Left hindlimb (tissue), 1 donor: ENCODE data around the gene SYNJ2.
A peak's percentile ranks its signal among the peaks of the same experiment; 100 is the strongest.

Experiments used
- DNase-seq: peaks from one replicate; pipeline ENCODE4 v3.0.0-alpha.2; 2018

The SYNJ2 gene

DNA sequence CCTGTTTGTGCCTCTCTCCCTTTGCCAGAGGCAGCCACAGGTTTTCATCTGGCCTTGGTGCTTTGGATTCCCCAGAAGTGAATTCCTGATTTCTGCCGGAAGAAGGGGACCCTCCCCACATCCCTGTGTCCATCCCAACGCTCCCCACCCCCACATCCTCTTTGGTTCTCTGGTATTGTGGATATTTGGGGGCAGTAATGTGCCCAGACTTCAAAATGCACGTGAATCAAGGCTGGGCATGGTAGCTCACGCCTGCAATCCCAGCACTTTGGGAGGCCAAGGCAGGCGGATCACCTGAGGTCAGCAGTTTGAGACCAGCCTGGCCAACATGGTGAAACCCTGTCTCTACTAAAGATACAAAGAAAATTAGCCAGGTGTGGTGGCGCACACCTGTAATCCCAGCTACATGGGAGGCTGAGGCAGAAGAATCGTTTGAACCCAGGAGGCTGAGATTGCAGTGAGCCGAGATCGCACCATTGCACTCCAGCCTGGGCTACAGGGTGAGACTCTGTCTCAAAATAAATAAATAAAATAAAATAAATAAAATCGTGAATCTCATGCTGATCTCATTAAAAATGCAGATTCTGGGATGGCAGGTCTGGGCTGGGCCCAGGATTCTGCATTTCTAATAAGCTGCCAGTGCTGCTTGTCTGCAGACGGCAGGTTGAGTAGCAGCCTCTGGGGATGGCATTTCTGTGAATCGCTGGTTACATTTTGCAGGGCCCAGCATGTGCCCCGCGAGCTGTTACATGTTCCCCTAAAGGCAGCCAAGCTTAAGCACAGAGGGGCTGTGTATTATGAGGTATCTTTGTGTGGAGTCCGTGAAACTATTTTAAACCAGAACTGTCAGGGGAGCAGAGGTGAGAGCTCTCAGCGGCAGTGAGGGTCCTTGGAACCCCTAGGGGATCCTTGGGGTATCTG, 49.0 kb downstream of the SYNJ2 start:
- no peak for DNase-seq

DNA sequence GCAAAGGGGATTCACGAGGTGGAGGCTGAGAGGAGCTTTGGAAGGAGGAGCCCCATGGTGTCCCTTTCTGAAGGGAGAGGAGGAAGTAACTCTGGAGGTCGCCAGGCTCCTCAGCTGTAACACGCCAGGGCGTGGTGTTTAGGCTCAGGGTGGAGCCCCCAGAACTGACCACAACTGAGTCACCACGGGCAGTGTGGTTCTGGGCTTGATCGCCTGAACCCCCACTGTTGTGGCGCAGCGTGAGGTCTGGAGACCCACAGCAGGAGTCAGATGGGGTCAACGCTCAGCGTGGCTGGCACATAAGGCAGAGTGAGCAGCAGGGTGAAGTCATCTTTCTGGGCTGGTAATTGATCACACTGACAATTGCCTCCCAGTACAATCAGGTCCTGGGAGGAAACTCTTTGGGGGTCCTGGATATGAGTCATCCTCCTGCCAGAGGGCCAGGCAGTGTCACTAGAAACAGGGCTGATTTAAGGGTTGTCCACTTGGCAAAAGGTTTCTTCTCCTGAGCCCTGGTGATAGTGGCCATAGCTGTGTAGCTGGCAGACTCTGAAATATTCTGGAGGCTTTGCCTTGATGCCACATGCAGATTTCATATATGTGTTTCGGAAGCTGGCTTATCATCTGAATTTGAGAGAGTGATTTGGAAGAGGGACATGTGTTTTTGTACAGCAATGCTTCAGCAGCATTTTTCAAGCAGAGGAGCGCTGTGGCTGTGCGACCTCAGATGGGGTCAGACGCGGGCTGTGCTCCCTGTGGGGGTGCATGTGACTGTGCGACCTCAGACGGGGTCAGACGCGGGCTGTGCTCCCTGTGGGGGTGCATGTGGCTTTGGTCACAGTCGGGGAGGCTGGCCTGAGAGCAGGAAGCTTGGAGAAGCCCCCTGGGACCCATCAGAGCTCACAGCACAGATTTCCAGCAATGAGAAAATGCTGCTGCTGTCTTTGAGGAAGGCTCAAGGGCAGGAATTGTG, 50.0 kb downstream of the SYNJ2 start:
- DNase-seq: peak; percentile 48

DNA sequence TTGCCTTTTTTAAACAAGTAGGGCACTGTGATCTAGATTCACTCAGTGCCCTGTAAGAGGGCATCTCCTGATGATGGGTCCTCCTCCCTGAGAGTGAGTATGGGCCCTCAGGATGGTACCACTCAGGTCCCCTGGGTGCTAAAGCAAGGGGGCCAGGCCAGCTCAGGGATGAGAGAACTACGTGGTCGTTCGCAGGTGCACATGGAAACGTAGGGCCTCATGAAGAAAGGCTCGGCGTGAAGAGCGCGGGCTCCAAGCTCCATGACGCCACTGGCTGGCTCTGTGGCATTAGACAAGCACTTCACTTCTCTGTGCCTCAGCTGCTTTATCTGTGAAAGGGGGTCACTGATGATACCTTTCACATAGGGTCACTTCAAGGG, 50.7 kb downstream of the SYNJ2 start:
- no peak for DNase-seq

DNA sequence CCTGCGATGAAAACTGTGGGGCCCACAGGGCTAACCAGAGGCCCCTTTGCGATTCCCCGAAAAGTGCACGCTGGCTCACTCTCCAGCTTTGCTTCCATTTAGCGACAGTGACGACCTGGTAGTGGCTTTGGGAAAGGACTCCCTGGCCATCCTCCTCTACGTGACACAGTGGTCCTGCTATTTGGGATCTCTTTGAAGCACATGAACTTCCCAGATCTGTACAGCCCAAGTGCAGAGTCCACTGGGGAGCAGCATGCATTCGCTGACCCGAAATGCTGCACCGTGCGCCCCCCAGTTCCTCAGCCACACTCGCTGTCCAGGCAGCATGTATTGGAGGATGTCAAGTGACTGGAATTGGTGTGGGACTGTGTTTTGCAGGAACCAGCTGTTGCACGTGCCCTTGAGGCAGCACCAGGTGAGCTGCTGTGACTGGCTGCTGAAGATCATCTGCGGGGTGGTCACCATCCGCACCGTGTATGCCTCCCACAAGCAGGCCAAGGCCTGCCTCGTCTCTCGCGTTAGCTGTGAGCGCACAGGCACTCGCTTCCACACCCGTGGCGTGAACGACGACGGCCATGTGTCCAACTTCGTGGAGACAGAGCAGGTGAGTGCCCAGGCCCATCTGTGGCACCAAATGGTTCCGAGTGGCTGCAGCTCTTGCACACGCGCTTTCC, 51.6 kb downstream of the SYNJ2 start:
- DNase-seq: no peak

DNA sequence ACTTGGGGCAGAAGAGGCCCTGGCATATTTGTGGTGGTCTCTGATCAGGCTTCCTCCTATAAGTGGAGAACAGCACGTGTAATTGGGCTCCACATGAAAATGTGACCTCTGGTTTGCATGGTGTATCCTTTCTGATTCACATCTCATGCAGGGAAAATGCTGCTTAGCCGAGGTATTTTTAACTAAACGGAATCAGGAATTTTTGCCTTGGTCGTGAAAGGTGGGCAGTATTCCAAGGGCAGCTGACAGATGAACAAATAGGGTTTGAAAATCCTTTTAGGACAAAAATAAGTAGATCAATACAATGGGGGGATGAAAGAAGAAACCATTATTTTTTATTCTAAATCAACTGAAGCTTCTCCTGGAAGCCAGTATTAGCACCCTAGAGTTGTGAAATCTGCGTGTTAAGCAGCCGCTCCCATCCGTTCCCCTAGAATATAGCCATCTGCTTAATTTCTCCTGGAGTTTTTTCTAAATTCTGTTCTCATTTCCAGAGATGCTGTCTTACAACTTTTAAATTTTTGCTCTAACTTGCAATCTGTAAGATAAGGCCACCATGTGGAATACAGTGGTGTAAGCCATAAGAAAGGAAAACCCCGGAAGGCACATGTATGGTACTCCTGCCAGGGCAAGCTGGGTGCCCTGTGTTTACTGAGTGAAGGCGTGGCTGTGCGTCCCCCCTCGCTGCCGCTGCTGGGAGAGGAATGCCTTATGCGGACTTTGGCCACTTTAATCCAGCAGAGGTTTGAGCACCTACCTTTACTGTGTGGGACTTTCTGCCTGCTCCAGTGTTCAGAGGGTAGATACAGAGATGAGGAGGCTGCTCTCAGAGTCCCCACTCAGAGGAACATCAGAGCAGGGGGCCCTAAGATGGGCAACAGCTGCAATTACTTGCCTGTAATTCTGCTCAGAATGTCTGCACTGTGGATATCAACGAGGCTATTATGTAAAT, 52.4 kb downstream of the SYNJ2 start:
- DNase-seq: no peak

DNA sequence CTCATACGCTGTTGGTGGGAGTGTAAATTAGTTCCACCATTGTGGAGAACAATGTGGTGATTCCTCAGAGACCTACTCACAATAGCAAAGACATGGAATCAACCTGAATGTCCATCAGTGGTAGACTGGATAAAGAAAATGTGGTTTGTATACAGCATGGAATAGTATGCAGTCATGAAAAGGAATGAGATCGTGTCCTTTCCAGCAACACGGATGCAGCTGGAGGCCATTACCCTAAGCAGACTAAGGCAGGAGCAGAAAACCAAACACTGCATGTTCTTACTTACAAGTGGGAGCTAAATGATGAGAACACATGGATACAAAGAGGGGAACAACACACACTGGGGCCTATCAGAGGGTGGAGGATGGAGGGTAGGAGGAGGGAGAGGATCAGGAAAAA, 54.6 kb downstream of the SYNJ2 start:
- no peak for DNase-seq

DNA sequence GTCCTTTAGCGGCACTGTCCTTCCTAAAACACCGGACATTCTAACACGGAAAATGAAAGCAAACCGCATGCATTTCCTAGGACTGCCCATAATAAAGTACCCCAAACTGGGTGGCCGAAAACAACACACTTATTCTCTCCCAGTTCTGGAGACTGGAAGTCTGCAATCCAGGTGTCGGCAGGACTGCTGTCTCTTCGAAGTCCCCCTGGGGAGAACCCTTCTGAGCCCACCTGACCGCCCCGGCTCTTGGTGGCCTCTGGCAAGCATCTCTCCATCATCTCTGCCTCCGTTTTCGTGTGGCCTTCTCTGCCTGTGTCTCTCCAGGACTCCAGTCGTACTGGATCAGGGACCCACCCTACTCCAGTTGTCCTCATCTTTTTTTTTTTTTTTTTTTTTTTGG, 55.4 kb downstream of the SYNJ2 start:
- no peak for DNase-seq

DNA sequence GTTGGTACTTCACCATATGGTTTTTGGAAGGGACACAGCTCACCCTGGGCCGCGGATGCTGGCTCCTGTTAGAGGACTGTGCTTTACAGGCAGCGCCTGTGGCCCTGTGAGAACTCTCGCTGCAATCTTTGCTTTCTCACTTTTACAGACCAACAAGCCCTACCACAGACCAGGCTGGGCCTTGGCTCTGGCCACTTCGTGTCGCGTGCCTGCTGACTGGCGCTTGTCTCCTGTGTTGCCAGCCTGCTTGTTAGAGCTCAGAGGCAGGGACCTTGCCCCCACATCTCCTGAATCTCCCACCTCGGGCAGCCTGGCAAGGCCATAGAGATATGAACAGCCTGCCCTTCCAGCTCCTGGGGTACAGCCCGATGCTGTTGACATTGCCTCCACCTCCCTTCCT, 56.1 kb downstream of the SYNJ2 start:
- DNase-seq: peak; percentile 18

DNA sequence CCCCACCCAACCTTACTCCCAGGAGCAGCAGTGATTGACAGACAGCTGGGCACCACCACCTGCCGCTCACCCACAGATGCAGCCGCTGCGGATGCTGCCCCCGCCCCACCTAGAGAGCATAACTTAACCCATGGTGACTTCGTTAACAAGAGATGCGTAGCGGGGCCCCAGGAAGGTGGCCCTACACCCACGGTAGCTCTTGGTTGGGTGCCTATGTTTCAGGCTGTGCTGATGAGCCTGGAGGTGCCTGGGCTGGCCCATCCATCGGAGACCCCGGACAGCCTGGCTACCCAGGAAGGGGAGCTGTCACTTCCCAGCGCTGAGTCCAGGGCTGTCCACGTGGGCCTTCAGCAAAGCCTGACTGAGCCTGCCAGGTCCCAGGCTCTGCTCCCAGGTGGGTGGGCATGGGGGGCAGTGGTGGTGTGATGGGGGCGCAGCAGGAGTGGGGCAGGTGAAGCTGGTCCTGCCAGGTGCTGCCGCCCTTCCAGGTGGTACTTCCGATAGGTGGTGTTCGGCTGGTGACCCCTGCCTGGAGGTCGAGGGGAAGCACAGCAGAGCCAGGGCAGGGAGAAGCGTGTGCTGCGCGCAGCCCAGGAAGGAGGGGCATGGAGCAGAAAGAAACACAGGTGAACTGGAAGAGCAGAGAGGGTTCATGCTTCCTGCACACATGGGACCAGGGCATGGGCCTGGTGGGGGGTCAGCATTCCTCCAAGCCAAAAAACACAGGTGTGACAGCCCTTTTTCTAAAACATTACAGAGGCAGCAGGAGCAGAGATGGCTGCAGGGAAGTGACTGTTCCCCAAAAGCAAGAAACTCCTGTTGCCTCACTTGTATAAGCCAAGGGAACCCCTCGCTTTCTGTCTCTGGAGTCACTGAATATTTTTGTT, 56.9 kb downstream of the SYNJ2 start:
- peak; percentile 35 for DNase-seq

DNA sequence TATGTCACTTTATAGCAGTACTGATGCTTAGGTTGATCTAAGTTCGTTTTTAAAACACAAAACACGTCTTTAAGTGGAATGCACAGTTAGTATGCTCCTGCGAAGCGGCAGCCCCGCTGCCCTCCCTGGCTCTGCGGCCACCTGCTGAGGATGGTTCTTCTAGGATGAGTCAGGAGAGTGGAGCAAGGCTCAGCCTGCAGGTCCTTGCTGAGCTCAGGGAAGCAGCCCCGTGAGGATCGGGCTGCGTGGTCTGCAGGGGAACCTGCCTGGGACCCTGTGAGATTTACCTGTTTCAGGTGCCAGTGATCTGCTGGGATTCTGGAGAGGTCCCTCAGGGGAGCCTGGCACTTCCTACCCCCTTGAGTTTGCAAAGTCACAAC, 57.5 kb downstream of the SYNJ2 start:
- DNase-seq: peak; percentile 10

DNA sequence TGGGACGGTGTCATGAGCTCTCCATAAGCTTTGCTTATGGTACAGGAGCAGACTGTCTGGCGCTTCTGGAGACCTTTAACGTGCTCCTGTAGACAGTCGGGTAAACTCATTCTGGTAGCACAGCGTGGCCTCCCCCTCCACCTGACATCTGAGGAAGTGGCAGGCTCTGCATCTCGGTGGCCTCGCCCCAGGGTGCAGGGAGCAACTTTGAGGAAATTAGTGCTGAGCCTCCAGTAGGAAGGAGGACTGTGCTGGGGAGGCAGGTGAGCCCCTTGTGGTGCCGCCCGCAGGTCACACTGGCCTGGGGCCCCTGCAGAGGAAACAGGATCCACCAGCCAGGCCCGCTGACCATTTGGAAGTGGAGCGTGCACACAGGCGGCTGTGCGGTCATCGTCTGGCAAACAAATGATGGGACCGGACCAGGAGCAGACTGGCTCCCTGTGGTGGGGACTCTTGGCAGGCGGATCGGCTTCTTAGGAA, 57.9 kb downstream of the SYNJ2 start:
- peak; percentile 24 for DNase-seq

DNA sequence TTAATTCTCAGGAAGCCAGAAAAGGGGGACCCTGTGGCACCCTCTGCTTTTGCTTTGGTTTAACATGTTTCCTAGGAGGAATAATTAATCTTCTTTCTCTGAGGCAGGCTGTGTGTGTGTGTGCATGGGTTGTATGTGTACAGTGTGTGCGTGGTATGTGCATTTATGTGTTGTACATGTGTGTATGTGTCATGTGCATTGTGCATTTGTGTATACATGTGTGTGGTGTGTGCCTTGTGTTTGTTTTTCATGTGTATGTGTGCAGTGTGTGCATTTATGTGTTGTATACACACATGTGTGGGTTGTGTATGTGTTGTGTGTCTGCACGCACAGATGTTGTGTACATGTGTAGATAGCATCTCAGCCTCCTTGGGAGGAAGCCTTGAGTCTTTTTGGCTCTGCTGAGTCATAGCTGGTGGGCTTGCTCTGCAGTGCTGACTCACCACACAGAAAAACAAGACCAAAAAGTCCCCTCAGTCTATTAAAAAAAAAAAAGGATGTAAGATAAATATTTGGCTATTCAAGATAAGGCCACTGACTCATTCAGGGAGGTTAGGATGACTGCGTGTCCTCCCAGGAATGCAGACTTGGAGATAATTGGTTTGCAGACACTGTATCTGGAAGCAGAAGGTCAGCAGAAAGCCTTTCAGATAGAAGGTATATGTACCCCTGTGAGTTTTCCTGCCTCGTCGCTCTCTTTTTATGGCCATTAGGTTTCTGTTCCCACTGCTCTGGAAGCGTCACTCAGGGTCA, 58.6 kb downstream of the SYNJ2 start:
- peak; percentile 39 for DNase-seq

DNA sequence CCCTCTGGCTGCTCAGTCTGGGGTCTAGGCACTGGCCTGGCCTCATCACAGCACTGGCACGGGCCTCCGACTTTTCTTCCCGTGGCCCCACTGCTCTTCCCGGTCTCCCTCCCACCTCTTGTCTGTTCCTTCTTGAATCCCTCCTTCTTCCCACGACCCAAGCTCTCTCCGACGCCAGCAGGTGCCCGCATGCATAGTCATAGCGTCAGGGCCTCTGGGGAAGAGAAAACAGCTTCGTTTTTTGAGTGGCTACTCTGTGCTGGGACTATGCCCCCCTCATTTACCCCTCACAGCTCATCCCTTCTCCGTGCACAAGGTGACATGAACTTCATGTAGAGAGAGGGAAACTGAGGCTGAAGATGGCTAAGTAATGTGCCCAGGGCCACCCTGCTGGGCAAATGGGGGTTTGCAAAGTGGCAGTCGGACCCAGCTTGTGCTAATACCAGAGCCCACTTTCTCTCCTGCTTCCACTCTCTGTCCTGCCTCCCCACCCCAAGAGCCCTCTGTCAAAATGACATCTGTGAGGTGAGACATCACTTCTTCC, 59.2 kb downstream of the SYNJ2 start:
- peak; percentile 10 for DNase-seq

DNA sequence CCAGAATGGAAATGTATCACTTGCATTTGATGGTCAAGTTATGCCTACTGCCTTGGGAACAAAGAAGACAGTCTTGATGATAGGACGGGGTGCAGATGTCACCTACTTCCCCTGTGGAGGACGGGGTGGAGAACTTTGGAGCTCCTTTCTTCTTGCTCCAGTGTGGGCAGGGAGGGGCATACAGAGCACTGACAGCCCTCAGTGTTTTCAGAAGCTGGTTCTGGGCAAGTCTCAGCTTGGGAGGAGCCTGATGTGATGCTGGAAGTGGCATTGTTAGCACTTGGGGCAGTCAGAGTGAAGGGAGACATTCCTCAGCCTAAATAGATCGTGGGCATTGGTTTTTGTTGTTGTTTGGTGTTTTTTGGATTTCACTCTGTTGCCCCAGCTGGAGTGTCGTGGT, 59.7 kb downstream of the SYNJ2 start:
- peak; percentile 19 for DNase-seq

DNA sequence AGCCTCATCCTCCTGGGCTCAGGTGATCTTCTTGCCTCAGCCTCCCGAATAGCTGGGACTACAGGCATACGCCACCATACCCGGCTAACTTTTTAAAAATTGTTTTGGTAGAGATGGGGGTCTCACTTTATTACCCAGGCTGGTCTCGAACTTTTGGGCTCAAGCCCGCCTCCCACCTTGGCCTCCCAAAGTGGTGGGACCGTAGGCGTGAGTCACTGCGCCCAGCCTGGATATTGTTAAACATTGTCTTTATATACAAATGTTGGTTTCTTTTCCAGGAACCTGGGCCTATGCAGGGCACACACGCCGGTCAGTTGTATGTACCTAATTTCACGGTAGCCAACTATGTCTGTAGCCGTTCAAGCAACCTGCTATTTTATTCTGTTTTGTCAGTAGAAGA, 60.1 kb downstream of the SYNJ2 start:
- DNase-seq: peak; percentile 8

DNA sequence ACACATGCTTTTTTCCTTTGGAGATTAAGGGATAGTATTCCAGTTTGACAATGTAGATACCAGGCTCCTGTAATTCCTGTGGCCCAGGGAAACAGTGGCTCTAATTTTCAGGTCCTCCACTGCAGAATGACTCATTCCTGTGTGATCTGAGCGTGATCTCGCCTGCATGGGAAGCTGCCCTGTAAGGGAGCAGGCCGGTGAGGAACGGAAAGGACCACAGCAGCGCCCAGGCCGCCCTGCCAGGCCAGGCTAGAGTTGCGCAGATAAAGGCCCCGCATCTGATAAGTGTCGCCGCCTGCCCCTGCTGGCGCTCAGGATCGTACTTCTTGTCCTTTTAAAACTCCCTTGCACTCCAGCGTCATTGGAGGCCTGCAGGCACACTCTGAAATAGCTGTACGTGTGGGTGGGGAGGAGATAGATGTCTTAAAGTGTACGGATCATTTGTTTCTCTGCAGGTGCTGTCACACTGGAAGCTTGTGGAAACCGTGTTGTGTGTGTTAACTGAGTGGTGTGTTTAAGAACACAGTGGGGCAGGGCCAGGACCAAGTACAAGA, 60.7 kb downstream of the SYNJ2 start:
- peak; percentile 17 for DNase-seq

DNA sequence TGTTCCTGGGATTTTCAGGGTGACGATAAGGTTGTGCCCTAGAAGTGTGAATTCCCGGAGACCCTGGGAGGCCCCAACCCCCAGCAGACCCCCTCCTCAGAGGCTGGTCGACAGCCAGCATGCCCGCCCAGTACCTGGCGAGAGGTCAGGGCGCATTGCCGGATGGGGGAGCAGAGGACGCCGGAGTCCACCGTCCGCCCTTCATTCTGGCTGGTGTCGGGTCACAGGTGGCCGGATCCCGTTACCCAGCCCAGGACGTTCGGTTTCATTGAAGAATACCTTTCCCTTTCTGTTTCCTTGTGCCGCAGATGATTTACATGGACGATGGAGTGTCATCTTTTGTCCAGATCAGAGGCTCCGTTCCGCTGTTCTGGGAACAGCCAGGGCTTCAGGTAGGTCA, 61.3 kb downstream of the SYNJ2 start:
- peak; percentile 21 for DNase-seq

DNA sequence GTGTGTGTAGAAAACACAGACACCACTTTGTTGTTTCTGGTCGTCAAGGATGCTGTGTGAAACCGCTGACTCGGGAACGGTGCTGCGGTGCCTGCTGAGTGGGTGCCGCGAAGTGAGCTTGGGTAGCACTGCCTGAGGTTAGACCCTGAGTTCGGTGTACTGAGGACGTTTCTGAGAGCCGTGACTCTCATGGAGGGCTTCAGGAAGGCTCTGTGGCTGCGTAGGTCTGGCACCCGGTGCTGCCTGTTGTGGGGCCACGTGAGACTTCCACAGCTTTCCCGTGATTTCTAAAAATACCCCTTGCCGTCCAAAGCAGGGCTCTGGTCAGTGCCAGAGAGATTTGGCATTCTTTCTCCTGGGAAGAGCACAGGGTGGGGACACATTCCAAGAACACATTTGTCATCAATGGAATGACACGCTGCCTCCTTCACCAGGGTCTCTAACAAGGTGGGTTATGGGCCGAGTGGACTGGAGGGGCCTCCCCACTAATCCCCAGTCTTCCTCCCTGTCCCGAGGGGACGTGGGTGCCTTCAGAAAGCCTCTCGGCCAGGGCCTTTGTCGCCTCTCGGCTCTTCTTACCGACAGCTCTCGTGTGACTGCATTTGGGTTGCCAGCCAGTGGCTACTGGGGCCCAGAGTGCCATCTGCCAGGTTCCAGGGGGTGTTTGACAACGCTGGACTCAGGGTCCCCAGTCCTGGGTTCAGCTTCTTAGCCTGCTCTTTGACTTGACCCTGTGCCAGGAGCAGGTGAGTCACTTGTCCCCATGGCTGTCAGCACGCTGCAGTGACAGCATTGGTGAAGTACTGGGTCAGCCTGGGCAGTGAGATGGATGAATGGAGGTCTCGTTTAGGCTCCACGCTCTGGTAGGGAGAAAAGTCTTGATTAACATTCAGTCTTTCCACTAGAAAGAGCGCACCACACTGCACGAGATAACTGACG, 62.2 kb downstream of the SYNJ2 start:
- DNase-seq: no peak
